ENCODE results near the gene PSME3. TPM values are rescaled to one million over a fixed set of nuclear protein-coding genes. Genes with fewer than 3 reads are reported as not detected.
"Not testable (repeated sequence)": the region's sequence is repeated elsewhere in the genome, so short reads cannot be mapped to it uniquely, and the experiment has no call there.

Gene PSME3
- total and polyA plus RNA-seq, 4 donors = 25.0 to 55.3 (median 39.8) TPM

DNA sequence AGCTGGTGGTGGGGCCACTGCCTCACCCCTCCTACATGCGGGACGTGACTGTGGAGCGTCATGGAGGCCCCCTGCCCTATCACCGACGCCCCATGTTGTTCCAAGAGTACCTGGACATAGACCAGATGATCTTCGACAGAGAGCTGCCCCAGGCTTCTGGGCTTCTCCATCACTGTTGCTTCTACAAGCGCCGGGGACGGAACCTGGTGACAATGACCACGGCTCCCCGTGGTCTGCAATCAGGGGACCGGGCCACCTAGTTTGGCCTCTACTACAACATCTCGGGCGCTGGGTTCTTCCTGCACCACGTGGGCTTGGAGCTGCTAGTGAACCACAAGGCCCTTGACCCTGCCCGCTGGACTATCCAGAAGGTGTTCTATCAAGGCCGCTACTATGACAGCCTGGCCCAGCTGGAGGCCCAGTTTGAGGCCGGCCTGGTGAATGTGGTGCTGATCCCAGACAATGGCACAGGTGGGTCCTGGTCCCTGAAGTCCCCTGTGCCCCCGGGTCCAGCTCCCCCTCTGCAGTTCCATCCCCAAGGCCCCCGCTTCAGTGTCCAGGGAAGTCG is 34.6 kb downstream of the PSME3 start:
- H3K27ac ChIP-seq (ENCODE audit: low read depth in 1 of 2, low read length in 2 of 2) = peak overlapping the region; percentile 78

GRCh38 chr17:42868338-42868737 is 35.1 kb downstream of the PSME3 start:
- peaks cover 0 to 13% (median 8%) of the 10 kb centered on the region in 4 donors for H3K36me3 ChIP-seq (ENCODE audit: control insufficient read depth in 4 of 4, insufficient read depth in 3 of 4, low read depth in 1 of 4, low read length in 3 of 4)
- H3K4me1 ChIP-seq (ENCODE audit: control insufficient read depth in 4 of 4, insufficient read depth in 4 of 4, low read length in 3 of 4) = peaks cover 3 to 69% (median 60%) of the 10 kb centered on the region in 4 donors
- H3K27ac ChIP-seq (ENCODE audit: low read depth in 1 of 2, low read length in 2 of 2) = peak overlapping the region; percentile 40 to 78
- no peaks in the 10 kb centered on the region for H3K27me3 ChIP-seq (ENCODE audit: control insufficient read depth in 4 of 4, insufficient read depth in 4 of 4, low read length in 3 of 4)
- H3K9me3 ChIP-seq (ENCODE audit: control insufficient read depth in 4 of 4, low read length in 3 of 4) = no peaks in the 10 kb centered on the region
- no peak for DNase-seq (ENCODE audit: low spot score)
- peak overlapping the region; percentile 5 to 61 (median 60) for H3K4me3 ChIP-seq (ENCODE audit: low read depth in 1 of 3, low read length in 3 of 3)
- no peak for TF ChIP-seq SP1 (IDR thresholded peaks at IDR 0.05)
- TF ChIP-seq GABPA (IDR thresholded peaks at IDR 0.05 in 1 of 2, conservative IDR thresholded peaks at IDR 0.05 in 1 of 2) = no peak
- TF ChIP-seq, protein P1, sequence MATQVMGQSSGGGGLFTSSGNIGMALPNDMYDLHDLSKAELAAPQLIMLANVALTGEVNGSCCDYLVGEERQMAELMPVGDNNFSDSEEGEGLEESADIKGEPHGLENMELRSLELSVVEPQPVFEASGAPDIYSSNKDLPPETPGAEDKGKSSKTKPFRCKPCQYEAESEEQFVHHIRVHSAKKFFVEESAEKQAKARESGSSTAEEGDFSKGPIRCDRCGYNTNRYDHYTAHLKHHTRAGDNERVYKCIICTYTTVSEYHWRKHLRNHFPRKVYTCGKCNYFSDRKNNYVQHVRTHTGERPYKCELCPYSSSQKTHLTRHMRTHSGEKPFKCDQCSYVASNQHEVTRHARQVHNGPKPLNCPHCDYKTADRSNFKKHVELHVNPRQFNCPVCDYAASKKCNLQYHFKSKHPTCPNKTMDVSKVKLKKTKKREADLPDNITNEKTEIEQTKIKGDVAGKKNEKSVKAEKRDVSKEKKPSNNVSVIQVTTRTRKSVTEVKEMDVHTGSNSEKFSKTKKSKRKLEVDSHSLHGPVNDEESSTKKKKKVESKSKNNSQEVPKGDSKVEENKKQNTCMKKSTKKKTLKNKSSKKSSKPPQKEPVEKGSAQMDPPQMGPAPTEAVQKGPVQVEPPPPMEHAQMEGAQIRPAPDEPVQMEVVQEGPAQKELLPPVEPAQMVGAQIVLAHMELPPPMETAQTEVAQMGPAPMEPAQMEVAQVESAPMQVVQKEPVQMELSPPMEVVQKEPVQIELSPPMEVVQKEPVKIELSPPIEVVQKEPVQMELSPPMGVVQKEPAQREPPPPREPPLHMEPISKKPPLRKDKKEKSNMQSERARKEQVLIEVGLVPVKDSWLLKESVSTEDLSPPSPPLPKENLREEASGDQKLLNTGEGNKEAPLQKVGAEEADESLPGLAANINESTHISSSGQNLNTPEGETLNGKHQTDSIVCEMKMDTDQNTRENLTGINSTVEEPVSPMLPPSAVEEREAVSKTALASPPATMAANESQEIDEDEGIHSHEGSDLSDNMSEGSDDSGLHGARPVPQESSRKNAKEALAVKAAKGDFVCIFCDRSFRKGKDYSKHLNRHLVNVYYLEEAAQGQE (IDR thresholded peaks at IDR 0.05) = no peak
- no peak for TF ChIP-seq HNF4G (IDR thresholded peaks at IDR 0.05)
- no peak for TF ChIP-seq EGR1 (IDR thresholded peaks at IDR 0.05; ENCODE audit: low read depth in 2 of 2)
- TF ChIP-seq FOXA2 (IDR thresholded peaks at IDR 0.05) = no peak
- TF ChIP-seq FOXA1 (IDR thresholded peaks at IDR 0.05) = no peak
- no peak for TF ChIP-seq NR2F2 (IDR thresholded peaks at IDR 0.05)
- TF ChIP-seq YY1 (IDR thresholded peaks at IDR 0.05) = no peak
- TF ChIP-seq ATF3 (IDR thresholded peaks at IDR 0.05) = no peak
- TF ChIP-seq MAX (IDR thresholded peaks at IDR 0.05) = no peak
- TF ChIP-seq, protein P2, sequence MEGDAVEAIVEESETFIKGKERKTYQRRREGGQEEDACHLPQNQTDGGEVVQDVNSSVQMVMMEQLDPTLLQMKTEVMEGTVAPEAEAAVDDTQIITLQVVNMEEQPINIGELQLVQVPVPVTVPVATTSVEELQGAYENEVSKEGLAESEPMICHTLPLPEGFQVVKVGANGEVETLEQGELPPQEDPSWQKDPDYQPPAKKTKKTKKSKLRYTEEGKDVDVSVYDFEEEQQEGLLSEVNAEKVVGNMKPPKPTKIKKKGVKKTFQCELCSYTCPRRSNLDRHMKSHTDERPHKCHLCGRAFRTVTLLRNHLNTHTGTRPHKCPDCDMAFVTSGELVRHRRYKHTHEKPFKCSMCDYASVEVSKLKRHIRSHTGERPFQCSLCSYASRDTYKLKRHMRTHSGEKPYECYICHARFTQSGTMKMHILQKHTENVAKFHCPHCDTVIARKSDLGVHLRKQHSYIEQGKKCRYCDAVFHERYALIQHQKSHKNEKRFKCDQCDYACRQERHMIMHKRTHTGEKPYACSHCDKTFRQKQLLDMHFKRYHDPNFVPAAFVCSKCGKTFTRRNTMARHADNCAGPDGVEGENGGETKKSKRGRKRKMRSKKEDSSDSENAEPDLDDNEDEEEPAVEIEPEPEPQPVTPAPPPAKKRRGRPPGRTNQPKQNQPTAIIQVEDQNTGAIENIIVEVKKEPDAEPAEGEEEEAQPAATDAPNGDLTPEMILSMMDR (IDR thresholded peaks at IDR 0.05; ENCODE audit: low read depth, low read length, missing input control) = no peak
- TF ChIP-seq HNF4A (conservative IDR thresholded peaks at IDR 0.05) = no peak
- no peak for TF ChIP-seq RAD21 (IDR thresholded peaks at IDR 0.05)
- TF ChIP-seq, protein P3, sequence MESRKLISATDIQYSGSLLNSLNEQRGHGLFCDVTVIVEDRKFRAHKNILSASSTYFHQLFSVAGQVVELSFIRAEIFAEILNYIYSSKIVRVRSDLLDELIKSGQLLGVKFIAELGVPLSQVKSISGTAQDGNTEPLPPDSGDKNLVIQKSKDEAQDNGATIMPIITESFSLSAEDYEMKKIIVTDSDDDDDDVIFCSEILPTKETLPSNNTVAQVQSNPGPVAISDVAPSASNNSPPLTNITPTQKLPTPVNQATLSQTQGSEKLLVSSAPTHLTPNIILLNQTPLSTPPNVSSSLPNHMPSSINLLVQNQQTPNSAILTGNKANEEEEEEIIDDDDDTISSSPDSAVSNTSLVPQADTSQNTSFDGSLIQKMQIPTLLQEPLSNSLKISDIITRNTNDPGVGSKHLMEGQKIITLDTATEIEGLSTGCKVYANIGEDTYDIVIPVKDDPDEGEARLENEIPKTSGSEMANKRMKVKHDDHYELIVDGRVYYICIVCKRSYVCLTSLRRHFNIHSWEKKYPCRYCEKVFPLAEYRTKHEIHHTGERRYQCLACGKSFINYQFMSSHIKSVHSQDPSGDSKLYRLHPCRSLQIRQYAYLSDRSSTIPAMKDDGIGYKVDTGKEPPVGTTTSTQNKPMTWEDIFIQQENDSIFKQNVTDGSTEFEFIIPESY (IDR thresholded peaks at IDR 0.05) = no peak
- TF ChIP-seq JUND (IDR thresholded peaks at IDR 0.05) = no peak
- TF ChIP-seq RXRA (IDR thresholded peaks at IDR 0.05) = no peak
- no peak for TF ChIP-seq TAF1 (conservative IDR thresholded peaks at IDR 0.05)
- 38% methylated on average over 12 of the region's 12 CpGs for WGBS
- H3K9ac ChIP-seq (ENCODE audit: low read depth in 1 of 2, low read length in 2 of 2) = peak overlapping the region in 1 of 2 donors; percentile 8

More for the DNA sequence above, 34.6 kb downstream of the PSME3 start:
- WGBS = 34% methylated on average over 21 of the region's 21 CpGs
- Histone ChIP-seq H3K9ac (ENCODE audit: low read depth in 1 of 2, low read length in 2 of 2) (peak overlapping the region in 1 of 2 donors; percentile 53), H3K4me1 (ENCODE audit: control insufficient read depth in 4 of 4, insufficient read depth in 4 of 4, low read length in 3 of 4) (peaks cover 3 to 64% (median 55%) of the 10 kb centered on the region in 4 donors), H3K4me3 (ENCODE audit: low read depth in 1 of 3, low read length in 3 of 3) (peak overlapping the region; percentile 56 to 61 (median 60))
- peak; percentile 33 to 59 for TF ChIP-seq RXRA (IDR thresholded peaks at IDR 0.05)
- not testable (repeated sequence) for DNase-seq (ENCODE audit: low spot score); H3K27me3 ChIP-seq (ENCODE audit: control insufficient read depth in 4 of 4, insufficient read depth in 4 of 4, low read length in 3 of 4); H3K9me3 ChIP-seq (ENCODE audit: control insufficient read depth in 4 of 4, low read length in 3 of 4); H3K36me3 ChIP-seq (ENCODE audit: control insufficient read depth in 4 of 4, insufficient read depth in 3 of 4, low read depth in 1 of 4, low read length in 3 of 4)

Data from liver (tissue), 9 donors.